Activated naive CD8-positive, alpha-beta T cell treated with anti-CD3 and anti-CD28 coated beads, Interleukin-2, amount 50 U/mL, for 24 hours (primary cell): ENCODE measurements around the gene OR8G5.
A peak's percentile ranks its signal among the peaks of the same experiment; 100 is the strongest.
"Not testable (repeated sequence)": the region's sequence is repeated elsewhere in the genome, so short reads cannot be mapped to it uniquely, and the experiment has no call there.

Source experiments
- ATAC-seq: fragments of 150-1000 bp; cut with Tn5 transposase; one replicate; pipeline ENCODE4 v1.10.0; 2021
- DNase-seq: peaks from one replicate; pipeline ENCODE4 v3.0.0; 2021
- H3K27ac Mint-ChIP-seq: one replicate; pipeline ENCODE4 v1.8.0; 2021; ENCODE audit warnings: mild to moderate bottlenecking, mixed read lengths
- H3K27me3 Mint-ChIP-seq: one replicate; pipeline ENCODE4 v1.8.0; 2021; ENCODE audit warnings: mixed read lengths
- H3K36me3 Mint-ChIP-seq: one replicate; pipeline ENCODE4 v1.8.0; 2021; ENCODE audit warnings: low read depth, mixed read lengths
- H3K4me1 Mint-ChIP-seq: one replicate; pipeline ENCODE4 v1.8.0; 2021; ENCODE audit warnings: mixed read lengths
- H3K4me3 Mint-ChIP-seq: one replicate; pipeline ENCODE4 v1.8.0; 2021; ENCODE audit warnings: mild to moderate bottlenecking, moderate library complexity, mixed read lengths
- H3K9me3 Mint-ChIP-seq: one replicate; pipeline ENCODE4 v1.8.0; 2021; ENCODE audit warnings: mixed read lengths

The OR8G5 gene

DNA sequence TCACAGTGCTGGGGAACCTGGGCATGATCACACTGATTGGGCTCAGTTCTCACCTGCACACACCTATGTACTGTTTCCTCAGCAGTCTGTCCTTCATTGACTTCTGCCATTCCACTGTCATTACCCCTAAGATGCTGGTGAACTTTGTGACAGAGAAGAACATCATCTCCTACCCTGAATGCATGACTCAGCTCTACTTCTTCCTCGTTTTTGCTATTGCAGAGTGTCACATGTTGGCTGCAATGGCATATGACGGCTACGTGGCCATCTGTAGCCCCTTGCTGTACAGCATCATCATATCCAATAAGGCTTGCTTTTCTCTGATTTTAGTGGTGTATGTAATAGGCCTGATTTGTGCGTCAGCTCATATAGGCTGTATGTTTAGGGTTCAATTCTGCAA, 8.9 kb downstream of the OR8G5 start:
- H3K27ac Mint-ChIP-seq, H3K27me3 Mint-ChIP-seq, H3K4me3 Mint-ChIP-seq, DNase-seq, H3K36me3 Mint-ChIP-seq, ATAC-seq, H3K4me1 Mint-ChIP-seq, H3K9me3 Mint-ChIP-seq: not testable (repeated sequence)

DNA sequence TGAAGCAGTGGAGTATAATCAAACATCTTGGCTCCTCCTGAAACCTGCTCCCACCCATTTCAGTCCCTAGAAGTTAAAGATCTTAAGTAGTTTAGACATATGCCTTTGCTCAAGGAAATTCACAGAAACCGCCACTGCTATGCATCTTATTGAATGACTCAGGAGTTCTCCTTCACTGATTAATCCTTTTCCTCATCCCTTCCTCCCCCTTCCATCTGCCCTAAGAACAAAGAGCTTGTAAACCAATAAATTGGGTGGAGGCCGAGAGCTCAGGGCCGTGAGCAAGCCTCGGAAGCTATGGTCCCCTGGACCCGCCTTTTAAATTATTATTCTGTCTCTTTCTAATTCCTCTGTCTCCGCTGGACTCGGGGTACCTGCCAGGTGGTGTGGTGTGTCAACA, 14.7 kb downstream of the OR8G5 start:
- not testable (repeated sequence) for ATAC-seq, H3K27me3 Mint-ChIP-seq, DNase-seq, H3K4me3 Mint-ChIP-seq, H3K4me1 Mint-ChIP-seq, H3K27ac Mint-ChIP-seq, H3K9me3 Mint-ChIP-seq, H3K36me3 Mint-ChIP-seq

DNA sequence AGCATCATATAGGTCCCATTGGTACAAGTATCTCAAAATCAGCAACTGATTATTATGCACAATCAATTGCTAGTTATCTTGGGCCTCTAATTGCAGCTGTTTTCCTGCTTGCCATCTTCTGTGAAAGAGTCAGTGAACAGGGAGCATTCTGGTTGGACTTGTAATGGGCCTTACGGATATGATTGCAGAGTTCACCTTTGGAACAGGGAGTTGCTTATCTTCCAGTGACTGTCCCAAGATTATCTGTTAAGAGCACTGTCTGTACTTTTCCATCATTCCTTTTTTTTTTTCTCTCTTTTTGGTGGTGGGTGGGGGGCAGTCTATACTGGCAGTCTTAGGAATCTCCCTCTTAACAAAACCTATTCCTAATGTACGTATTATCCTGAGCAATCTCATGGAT, 17.8 kb downstream of the OR8G5 start:
- DNase-seq (no peak), ATAC-seq (no peak)
- Mint-ChIP-seq H3K27me3 (no peaks in the 10 kb centered on the region), H3K9me3 (no peaks in the 10 kb centered on the region), H3K4me1 (peaks cover 11% of the 10 kb centered on the region), H3K4me3 (no peak overlapping the region), H3K36me3 (no peaks in the 10 kb centered on the region), H3K27ac (no peak overlapping the region)

DNA sequence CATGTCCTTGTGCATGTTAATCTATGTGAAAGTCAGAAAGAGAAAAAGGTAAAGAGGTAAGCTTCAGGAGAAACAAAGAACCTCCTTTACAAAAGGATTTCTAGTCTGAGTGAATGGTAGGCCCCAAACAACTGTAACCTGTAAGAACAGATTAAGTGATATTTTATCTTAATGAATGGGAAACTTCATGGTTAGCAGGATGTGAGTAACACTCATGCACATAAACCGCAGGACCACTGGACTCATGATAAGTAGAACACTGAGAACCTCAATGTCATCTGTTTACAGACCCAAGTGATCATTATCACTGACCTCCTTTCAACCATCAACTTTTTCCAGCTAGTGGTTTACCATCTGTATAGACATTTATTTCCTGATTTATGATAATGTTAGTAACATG, 19.9 kb downstream of the OR8G5 start:
- H3K4me1 Mint-ChIP-seq: peaks cover 11% of the 10 kb centered on the region
- peak; percentile 83 for ATAC-seq
- H3K36me3 Mint-ChIP-seq: no peaks in the 10 kb centered on the region
- peaks cover 3% of the 10 kb centered on the region for H3K27me3 Mint-ChIP-seq
- no peak overlapping the region for H3K4me3 Mint-ChIP-seq
- H3K9me3 Mint-ChIP-seq: peaks cover 9% of the 10 kb centered on the region
- H3K27ac Mint-ChIP-seq: no peak overlapping the region
- no peak for DNase-seq

DNA sequence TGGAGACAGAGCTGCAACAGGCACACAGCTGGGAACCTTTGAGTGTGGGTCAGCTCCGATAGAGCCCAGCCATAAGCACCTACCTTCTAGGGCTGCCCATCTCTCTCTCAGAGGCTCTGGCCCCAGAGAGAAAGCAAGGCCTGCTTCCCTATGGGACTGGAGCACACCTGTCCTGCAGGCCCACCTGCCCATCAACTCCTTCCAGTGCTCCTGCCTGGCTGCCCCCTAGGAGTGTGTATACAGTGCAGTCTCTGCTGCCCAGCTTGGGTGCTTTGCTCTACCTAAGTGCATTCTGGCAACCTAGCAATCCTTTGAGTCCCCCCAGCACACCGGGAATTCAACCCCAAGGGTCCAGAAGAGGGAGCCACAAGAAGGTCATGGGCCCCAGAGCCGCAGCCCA, 21.0 kb downstream of the OR8G5 start:
- DNase-seq (no peak), ATAC-seq (peak; percentile 8)
- Mint-ChIP-seq H3K4me1 (peaks cover 11% of the 10 kb centered on the region), H3K36me3 (no peaks in the 10 kb centered on the region), H3K27me3 (peaks cover 3% of the 10 kb centered on the region), H3K9me3 (peaks cover 9% of the 10 kb centered on the region), H3K4me3 (no peak overlapping the region), H3K27ac (no peak overlapping the region)

DNA sequence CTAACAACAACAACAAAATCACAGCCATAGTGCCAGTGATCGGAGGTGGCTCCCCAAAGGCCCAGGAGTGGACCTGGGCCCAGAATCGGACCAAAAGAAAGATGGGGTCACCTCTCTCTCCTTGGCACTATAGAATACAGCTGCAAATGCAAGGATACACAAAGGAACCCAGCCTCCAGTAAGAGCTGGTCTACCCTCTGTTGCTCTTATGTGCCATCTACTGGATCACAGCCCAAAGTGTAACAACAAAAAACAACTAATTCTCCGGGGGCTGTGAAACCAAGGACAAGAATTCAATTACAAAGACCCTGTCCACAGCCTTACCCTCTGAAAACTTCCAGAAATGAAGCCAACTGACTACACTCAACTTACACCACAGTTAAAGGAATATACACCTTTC, 21.6 kb downstream of the OR8G5 start:
- H3K36me3 Mint-ChIP-seq: no peaks in the 10 kb centered on the region
- peaks cover 3% of the 10 kb centered on the region for H3K27me3 Mint-ChIP-seq
- no peak overlapping the region for H3K27ac Mint-ChIP-seq
- H3K9me3 Mint-ChIP-seq: peaks cover 9% of the 10 kb centered on the region
- H3K4me1 Mint-ChIP-seq: peaks cover 11% of the 10 kb centered on the region
- ATAC-seq: no peak
- H3K4me3 Mint-ChIP-seq: no peak overlapping the region
- no peak for DNase-seq

DNA sequence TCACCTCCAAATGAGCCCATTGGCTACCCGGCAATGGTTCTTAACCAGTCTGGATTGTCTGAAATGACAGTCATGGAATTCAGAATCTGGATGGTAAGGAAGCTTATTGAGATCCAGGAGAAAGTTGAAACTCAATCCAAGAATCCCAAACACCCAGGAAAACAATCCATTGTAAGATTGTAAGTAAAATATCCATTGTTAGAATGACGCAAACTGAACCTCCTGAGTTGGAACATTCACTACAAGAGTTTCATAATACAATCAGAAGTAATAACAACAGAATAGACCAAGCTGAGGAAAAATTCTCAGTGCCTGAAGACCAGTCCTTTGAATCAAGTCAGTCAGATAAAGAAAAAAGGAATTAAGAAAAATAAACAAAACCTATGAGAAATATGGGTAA, 22.1 kb downstream of the OR8G5 start:
- no peak overlapping the region for H3K27ac Mint-ChIP-seq
- no peaks in the 10 kb centered on the region for H3K36me3 Mint-ChIP-seq
- H3K9me3 Mint-ChIP-seq: peaks cover 9% of the 10 kb centered on the region
- H3K4me3 Mint-ChIP-seq: no peak overlapping the region
- DNase-seq (no peak), ATAC-seq (no peak)
- peaks cover 3% of the 10 kb centered on the region for H3K27me3 Mint-ChIP-seq
- H3K4me1 Mint-ChIP-seq: peaks cover 11% of the 10 kb centered on the region

DNA sequence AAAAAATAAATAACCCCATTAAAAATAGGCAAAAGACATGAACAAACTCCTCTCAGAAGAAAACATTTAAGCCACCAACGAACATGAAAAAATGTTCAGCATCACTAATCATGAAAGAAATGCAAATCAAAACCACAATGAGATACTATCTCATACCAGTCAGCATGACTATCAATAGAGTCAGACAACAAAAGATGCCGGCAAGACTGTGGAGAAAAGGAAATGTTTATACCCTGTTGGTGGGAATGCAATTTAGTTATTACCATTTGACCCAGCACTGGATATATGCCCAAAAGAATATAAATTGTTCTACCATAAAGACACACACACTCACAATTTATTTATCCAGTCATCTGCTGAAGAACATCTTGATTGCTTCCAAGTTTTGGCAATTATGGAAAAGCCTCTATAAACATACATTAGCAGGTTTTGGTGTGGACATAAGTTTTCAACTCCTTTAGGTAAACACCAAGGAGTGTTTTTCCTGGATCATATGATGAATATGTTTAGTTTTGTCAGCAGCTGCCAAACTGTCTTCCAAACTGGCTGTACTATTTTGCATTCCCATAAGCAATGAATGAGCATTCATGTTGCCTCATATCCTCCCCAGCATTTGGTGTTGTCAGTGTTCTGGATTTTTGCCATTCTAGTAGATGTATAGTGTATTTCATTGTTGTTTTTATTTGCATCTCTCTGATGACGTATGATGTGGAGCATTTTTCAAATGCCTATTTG, 29.6 kb downstream of the OR8G5 start:
- Mint-ChIP-seq H3K9me3 (peaks cover 5% of the 10 kb centered on the region), H3K27me3 (peaks cover 2% of the 10 kb centered on the region), H3K4me3 (no peak overlapping the region), H3K4me1 (no peaks in the 10 kb centered on the region), H3K36me3 (no peaks in the 10 kb centered on the region), H3K27ac (no peak overlapping the region)
- DNase-seq (no peak), ATAC-seq (no peak)

DNA sequence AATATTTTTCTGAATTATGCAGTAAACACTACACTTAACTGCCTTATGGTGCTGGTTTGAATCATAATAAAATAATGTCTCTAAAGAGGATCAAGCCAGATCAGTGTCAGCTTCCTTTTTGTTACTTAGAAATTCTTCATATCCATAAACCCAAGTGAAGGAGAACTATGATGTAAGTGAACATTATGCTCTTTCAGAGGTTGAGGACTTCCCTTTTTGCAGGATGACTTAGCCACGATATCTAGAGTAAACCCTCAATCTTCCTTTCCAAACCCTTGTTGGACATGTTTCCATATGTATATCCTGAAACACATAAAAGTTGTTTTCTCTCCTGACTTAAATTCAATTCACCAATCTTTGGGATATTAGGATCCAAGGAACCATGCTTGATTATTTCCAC, 38.5 kb downstream of the OR8G5 start:
- H3K27ac Mint-ChIP-seq: no peak overlapping the region
- no peaks in the 10 kb centered on the region for H3K4me1 Mint-ChIP-seq
- ATAC-seq: no peak
- peaks cover 6% of the 10 kb centered on the region for H3K27me3 Mint-ChIP-seq
- no peaks in the 10 kb centered on the region for H3K9me3 Mint-ChIP-seq
- H3K4me3 Mint-ChIP-seq: no peak overlapping the region
- no peak for DNase-seq
- H3K36me3 Mint-ChIP-seq: no peaks in the 10 kb centered on the region

DNA sequence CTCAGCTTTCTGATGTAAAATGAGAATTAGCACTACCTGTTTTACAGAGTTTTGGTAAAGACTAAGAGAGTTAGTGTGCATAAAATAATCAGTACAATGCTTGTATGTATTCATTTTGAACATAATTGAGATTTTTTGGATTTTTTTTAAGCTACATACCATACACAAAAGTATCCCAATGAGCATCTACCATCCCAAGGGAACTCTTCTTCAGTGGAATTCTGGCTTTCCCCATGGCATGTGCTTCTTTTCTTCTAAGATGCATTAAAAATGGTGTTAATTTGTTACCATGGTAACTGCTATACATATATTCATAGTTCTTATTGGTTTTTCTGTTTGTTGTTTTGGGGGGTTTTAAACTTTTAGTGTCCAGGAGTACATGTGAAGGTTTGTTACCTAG, 39.8 kb downstream of the OR8G5 start:
- Mint-ChIP-seq H3K9me3 (no peaks in the 10 kb centered on the region), H3K27ac (no peak overlapping the region), H3K4me3 (no peak overlapping the region), H3K4me1 (no peaks in the 10 kb centered on the region), H3K27me3 (peaks cover 6% of the 10 kb centered on the region), H3K36me3 (no peaks in the 10 kb centered on the region)
- DNase-seq (no peak), ATAC-seq (no peak)

DNA sequence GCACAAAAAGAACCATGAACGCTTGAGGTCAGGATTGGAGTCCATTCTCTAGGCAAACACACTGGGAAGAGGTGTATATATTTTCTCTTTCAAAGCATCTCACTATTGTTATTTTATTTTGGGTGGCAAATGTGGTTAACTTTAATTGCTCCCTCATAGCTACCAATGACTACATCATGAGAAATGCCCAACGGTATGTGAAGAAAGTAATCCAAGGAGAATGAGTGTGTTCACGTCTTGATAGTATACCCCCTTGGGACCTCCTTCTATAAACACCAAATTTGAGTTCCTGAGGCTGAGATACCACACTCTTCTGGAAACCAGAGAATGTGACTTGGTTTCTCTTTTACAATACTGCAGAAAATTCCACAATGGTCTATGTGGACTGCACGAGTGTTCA, 41.7 kb downstream of the OR8G5 start:
- ATAC-seq (no peak), DNase-seq (no peak)
- H3K9me3 Mint-ChIP-seq: no peaks in the 10 kb centered on the region
- no peaks in the 10 kb centered on the region for H3K36me3 Mint-ChIP-seq
- H3K27ac Mint-ChIP-seq: no peak overlapping the region
- H3K4me1 Mint-ChIP-seq: no peaks in the 10 kb centered on the region
- H3K27me3 Mint-ChIP-seq: peaks cover 2% of the 10 kb centered on the region
- no peak overlapping the region for H3K4me3 Mint-ChIP-seq

DNA sequence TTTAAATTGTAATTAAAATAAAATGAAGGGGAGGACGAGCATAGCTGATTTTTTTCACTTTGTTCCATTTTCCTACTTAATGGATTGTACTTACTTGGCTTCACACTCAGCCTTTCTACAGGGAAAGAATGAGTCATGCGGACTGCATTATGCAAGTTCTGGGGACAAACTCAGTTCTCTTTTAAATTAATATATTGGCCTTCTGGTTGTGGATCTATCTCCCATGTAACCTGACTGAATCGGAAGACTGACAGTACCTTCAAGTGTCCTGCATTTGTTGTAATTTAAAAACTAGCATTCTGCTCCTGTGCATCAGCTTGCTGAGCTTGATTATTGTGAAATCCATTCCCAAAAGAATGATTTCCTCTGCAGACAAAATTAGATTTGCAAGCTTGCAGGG, 45.4 kb downstream of the OR8G5 start:
- no peaks in the 10 kb centered on the region for H3K4me1 Mint-ChIP-seq
- DNase-seq (no peak), ATAC-seq (no peak)
- H3K36me3 Mint-ChIP-seq: no peaks in the 10 kb centered on the region
- H3K27ac Mint-ChIP-seq: no peak overlapping the region
- peaks cover 2% of the 10 kb centered on the region for H3K27me3 Mint-ChIP-seq
- H3K4me3 Mint-ChIP-seq: no peak overlapping the region
- H3K9me3 Mint-ChIP-seq: no peaks in the 10 kb centered on the region

DNA sequence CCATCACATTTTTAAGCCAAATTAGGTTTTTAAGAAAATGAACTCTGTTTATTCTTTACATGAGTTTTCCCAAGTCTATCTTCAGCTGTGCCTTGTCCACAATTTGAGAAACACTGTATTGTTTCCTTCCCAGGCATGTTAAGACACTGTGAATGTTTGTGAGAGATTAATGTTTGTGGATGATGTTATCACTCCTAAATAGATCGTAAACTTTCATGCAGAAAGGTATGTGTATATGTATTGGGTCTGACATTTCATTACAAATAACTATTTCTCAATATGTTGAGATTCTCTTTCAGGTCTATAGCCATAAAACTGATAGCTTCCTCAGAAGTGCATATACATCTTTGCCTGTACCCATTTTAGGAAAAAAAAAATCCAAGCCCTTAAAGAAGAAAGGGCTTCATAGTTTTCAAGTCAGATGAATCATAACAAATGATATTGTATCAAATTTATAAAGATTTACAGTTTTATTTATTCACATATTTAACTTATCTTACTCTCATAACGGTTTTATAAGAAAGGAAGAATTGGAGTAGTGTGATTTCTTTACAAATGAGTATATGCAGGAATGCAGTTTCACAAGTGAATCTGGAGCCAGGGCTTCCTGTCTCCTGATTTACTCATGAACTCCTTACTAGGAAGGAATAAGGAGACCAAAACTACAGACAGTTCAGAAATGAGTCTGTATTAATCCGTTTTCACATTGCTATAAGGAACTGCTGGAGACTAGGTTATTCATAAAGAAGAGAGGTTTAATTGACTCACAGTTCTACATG, 46.4 kb downstream of the OR8G5 start:
- Mint-ChIP-seq H3K4me1 (no peaks in the 10 kb centered on the region), H3K27ac (no peak overlapping the region), H3K36me3 (no peaks in the 10 kb centered on the region), H3K4me3 (no peak overlapping the region), H3K9me3 (no peaks in the 10 kb centered on the region), H3K27me3 (peaks cover 2% of the 10 kb centered on the region)
- no peak for DNase-seq
- ATAC-seq: no peak

DNA sequence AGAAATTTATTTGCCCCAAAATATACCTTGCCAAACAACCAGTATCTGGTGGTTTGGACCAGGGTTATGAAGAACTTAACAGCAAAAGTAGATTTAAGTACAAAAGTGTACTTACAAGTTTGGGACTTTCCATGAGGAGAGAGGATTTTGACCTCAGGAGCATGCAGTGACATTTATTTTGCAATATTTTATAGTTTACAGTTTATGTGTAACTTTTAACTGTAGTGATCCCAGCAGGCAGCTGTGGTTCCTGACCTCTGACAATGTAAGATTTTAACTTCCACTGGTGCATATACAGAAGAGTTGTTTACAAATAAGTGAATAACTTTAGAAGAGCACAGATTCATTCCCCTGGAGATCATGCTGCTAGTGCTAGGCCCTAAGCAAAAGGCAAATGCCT, 50.9 kb downstream of the OR8G5 start:
- ATAC-seq (no peak), DNase-seq (no peak)
- Mint-ChIP-seq H3K4me1 (no peaks in the 10 kb centered on the region), H3K36me3 (no peaks in the 10 kb centered on the region), H3K9me3 (no peaks in the 10 kb centered on the region), H3K4me3 (no peak overlapping the region), H3K27me3 (peaks cover 6% of the 10 kb centered on the region), H3K27ac (no peak overlapping the region)

DNA sequence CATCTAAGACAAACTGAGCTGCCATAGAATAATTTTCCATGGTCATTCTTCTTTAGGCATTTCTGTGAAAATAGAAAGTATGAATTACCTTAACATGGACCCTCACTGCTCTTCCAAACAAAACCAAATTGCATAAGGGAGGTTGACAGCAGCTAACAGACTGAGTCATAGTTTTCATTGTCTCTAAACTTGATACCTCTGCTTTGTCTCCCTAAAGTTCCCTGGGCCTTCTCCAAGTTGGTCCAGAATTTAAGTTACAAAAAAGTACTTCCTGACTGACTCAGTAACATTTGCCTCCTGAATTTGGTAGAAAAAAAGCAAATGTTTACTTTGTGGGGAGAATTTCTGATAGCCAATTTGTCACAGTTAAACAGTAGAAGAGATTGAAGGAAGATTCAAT, 54.5 kb downstream of the OR8G5 start:
- Mint-ChIP-seq H3K4me1 (no peaks in the 10 kb centered on the region), H3K4me3 (no peak overlapping the region), H3K36me3 (no peaks in the 10 kb centered on the region), H3K27me3 (peaks cover 7% of the 10 kb centered on the region), H3K27ac (no peak overlapping the region), H3K9me3 (no peaks in the 10 kb centered on the region)
- ATAC-seq: no peak
- DNase-seq: no peak
